Midbrain (tissue), 1 donor: Measurements from ENCODE around the gene SLC10A2.
"Not testable (repeated sequence)": the region's sequence is repeated elsewhere in the genome, so short reads cannot be mapped to it uniquely, and the experiment has no call there.

ENCODE experiments used
- DNase-seq: peaks from one replicate; lab custom pipeline; 2025; lab: John Stamatoyannopoulos, UW

Gene SLC10A2, protein sequence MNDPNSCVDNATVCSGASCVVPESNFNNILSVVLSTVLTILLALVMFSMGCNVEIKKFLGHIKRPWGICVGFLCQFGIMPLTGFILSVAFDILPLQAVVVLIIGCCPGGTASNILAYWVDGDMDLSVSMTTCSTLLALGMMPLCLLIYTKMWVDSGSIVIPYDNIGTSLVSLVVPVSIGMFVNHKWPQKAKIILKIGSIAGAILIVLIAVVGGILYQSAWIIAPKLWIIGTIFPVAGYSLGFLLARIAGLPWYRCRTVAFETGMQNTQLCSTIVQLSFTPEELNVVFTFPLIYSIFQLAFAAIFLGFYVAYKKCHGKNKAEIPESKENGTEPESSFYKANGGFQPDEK

DNA sequence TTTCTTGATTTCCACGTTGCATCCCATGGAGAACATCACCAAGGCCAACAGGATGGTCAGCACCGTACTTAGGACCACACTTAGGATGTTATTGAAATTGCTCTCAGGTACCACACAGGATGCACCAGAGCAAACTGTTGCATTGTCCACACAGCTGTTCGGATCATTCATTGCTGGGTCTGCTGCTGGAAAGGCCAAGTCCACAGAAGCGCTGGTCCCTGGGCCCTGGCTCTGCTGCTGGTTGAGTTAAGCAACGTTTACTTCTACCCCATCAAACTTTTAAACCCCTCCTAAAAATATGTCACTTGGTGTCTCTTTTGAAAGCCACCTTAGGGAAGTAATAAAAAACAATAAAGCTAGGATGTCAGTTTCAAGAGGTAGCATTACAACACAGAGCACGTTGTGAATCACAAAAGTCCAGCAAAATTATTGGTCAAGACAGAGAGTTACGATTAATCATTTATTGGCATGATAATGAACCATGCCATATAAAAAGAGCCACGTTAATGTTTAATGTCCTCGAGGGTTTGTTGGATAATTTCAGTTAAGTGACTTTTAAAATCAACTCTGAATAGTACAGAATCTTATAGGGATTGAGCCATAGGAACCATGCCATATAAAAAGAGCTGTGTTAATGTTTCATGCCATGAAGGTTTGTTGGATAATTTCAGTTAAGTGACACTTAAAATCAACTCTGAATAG, at the start of gene SLC10A2:
Gene SLC10A2, minus strand, starts transcription at position 339 of the 702 bp plus-strand sequence. Its CDS starts 168 bp downstream, at position 171.
- no peak for DNase-seq

DNA sequence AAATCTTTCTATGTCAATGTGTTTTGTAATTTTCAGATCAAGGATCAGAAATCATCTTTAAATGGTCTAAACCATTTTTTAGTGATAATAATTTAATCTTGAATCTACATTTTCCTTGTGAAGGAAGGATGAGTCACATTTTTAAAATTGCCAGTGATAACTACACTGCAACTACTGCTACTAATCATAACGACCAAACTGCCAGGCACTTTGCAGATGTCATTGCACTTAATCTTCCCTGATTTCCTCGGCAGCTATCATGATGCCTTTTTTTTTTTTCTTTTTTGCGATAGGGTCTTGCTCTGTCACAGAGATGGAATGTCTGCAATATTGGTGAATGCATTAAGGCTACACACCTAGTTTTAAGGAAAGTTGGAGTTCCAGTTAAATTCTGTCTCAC, 41.4 kb upstream of the SLC10A2 start:
- no peak for DNase-seq

DNA sequence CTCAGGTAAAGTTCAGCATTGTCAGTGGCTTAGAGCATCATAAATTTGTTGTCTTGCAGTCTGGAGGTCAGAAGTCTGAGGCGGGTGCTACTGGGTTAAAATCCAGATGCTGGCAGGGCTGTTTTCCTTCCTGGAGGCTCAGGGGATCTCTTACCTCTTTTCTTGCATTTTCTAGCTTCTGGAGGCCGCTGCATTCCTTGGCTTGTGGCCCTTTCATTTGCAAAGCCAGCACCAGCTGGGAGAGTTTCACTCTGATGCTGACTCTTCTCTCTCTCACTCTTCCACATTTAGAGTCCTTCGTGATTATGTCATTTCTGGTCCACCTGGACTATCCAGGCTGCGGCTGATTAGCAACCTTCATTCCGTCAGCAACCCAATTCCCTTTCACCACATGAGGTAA, 38.1 kb upstream of the SLC10A2 start:
- no peak for DNase-seq

DNA sequence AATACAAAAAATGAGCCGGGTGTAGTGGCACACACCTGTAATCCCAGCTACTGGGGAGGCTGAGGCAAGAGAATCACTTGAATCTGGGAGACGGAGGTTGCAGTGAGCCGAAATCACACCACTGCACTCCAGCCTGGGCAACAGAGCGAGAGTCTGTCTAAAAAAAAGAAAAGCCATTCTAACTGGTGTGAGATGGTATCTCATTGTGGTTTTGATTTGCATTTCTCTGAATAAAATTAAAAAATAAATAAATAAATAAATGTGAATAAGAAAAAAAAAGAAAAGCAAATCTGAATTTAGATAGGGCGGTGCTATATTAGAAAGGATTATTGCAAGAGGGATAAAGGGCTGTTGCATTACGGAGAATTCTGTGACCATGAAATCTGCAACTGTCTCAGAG, 37.2 kb upstream of the SLC10A2 start:
- DNase-seq = not testable (repeated sequence)

DNA sequence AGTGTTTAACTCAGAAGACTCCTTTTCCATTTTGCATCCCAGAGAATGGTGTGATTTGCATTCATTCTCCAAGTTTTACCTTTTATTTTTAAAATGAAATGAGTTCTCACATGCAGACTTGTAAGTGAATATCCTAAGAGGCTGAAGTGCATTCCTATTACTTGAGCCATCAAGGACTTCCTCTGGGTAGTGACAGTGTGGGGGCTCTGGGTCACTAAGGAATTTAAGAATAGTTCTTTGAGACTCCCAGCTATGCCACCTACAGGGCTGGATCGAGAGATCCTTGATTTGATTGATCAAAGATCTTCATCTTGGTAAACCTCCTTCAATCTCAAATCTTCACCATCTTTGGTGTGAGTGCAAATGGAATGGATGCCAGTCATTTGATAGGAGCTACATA, 36.3 kb upstream of the SLC10A2 start:
- no peak for DNase-seq

DNA sequence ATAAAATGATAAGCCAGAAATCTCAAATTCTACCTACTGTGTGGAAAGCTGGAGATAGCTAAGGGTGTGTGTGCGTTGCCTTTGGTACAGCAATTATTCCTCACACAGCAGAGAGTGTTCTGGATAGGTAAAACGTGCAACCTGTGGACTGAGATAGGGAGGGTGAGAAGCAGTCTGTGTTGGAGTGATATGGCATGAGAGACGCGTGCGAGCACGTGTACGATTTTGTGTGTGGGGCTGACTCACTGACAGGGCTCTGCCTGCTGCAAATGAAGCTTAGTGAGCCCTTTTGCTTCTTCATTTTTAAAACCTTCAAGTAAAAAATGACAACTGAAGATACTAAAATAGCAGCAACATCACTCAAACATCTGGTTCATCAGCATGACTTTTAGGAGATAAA, 35.7 kb upstream of the SLC10A2 start:
- DNase-seq = no peak

DNA sequence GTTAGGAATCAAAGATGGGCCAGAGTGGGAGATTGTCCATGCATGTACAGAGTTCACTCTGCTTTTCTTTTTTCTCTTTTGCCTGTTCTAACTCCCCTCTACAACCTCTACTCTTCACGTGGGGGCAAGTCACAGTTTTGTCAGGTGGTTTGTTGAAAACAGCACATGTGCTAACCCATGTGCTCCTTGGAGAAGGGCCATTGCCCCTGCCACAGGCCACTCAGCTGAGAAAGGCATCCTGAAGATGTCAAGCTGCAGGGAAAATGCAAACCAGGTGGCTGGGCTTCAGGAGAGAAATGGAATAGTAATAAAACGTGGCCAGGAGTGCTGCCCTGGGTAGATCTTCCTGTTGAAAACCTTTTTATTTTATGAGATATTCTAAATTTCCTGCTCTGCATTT, 35.3 kb upstream of the SLC10A2 start:
- DNase-seq = no peak

DNA sequence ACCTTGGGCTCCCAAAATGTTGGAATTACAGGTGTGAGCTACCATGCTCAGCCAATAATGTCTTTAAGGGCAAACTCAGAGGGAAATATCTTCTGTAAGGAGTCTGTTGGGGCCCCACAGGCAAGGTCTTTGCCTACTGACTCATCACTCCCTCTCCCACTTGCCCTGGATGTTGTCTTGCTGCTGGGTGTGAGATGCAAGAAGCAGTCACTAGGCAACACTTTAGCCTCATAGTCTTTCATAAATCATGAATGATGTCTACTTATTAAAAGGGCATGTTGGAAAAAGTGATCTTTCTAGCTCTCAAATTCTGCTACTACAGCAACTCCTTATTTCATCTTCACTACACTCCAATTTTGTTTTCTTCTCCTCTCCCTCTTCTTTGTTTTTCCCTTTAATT, 34.6 kb upstream of the SLC10A2 start:
- no peak for DNase-seq

DNA sequence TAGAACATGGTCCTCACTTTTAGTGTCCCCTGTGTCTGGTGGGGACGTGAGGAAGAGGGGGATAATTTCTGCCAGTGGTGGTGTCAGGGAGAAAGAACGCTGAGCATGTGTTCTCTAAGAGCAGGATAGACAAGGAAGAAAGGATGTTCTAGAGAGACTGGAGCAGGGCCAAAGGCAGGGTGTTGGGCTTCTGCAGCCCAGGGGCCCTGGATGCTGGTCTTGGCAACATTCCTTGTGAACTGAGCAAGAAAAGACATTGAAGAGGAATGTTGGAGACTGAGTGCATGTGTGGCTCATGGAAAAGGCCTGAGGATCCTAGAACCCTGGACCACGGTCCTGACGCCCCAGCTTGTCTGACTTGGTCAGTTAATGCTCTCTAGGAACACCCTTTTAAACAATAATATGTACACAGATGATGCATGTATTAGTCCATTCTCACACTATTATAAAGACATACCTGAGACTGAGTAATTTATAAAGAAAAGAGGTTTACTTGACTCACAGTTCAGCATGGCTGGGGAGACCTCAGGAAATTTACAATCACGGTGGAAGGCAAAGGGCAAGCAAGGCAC, 33.6 kb upstream of the SLC10A2 start:
- DNase-seq = no peak

DNA sequence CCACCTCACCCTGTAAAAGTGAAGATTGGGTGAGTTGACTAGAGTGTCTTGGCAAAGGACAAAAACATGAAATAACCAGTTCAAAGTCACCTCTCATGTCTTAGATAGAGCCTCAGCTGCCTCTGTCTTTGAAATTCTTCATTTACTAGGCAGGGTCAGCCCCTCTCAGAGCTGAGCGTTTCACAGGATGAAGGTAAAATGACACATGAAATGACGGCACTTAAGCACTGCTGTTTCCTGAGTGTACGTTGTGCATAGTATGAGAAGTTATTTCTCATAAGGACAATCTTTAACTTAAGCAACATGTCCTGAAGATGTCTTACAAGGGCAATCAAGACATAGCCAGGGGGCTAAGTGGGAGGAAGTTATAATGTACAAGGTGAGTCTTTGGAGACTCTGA, 32.3 kb upstream of the SLC10A2 start:
- no peak for DNase-seq

DNA sequence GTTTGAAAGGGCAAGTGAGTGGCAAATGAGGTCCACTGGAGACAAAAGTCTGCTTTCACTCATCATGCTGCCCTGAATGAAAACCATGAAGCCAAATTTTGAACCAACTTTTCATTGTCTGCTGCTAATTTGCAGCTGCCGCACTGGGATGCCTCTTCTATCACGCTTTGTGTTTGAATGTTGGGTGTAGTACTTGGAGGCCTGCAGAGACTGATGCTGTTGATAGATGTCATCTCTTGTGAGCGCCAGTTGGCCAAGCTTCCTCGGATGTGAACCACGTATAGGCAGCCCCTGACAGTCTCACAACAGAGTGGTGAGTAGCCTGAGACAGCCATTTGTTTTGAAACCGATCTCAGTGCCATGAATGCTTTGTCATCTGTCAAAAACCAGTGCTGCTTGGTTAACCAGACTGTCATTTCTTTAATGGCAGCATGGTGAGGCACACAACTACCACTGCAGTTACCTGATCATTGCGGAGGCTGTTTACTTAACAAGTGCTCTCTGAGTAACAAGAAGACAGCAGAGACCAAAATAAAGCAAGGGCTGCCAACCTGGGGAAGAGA, 31.2 kb upstream of the SLC10A2 start:
- peak; percentile 71 for DNase-seq

DNA sequence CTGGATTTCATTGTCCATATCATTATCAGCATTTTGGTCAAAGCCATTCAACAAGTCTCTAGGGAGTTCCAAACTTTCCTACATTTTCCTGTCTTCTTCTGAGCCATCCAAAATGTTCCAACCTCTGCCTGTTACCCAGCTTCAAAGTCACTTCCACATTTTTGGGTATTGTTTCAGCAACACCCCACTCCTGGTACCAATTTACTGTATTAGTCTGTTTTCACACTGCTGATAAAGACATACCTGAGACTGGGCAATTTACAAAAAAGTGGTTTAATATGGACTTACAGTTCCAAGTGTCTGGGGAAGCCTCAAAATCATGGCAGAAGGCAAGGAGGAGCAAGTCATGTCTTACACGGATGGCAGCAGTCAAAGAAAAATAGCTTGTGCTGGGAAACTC, 27.4 kb upstream of the SLC10A2 start:
- not testable (repeated sequence) for DNase-seq

DNA sequence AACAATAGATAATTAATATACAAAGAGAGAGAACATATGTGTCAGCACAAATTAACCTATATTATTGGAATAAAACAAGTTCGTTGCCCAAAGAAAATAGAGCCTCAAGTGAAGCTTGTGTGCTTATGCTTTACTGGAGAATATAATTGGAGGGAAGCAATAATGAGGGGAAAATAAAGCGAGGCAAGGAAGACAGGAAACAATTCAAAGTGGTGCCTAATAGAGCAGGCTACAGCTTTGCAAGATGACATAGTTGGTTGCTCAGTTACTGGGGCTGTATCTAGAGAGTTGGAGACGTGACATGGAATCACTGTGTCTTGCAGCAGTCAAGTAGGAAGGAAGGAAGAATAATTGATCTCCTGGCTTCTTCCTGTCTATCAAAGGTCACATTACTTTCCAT, 21.1 kb upstream of the SLC10A2 start:
- no peak for DNase-seq

DNA sequence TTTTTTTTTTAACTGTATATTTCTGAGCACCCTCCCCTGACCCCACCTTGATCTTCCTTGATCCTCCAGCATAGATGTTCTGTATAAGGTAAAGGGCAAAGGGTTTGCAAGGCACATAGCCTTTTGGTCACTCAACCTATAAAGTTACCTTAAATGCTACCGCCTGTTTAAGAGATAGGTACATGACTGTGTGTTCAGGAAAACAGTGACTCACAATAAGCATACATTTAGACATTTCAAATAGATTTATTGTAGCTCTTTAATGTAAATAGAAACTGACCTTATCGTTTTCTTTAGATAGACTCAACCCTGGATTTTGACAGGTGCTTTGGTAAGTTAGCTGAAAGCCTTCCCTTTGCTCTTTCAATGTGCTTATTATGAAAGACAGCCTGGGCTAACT, 15.2 kb upstream of the SLC10A2 start:
- DNase-seq = no peak

DNA sequence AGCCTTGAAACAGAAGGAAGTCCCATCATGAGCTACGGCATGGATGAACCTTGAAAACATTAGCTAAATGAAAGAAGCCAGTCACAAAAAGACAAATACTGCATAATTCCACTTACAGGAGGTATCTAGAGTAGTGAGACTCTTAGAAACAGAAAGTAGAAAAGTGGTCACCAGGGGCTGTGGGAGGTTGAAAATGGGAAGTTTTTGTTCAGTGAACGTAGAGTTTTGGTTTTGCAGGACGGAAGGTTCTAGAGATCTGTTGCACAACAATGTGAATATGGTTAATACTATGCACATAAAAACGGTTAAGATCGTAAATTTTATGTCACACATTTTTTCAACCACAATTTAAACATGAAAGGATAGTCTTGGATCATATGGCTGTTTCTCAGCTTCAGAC, 11.9 kb upstream of the SLC10A2 start:
- no peak for DNase-seq

DNA sequence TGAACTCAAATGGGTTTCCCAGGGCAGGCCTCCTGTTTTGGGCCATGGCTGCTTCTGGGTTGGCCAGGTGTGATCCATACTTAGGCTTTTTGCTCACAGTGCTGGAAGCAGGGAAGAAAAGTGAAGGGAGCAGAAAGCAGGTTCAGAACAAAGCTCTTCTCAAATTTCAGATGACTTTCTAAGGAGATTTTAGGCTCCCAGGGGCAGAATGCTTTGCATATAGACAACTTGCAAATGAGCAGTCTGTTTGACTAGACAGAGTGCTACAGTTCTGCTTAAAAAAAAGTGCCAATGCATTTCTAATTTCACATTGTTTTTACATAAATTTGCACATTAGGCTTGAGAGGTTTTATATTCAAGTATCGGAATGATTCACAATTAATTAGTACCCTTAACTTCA, 2.6 kb upstream of the SLC10A2 start:
- no peak for DNase-seq

DNA sequence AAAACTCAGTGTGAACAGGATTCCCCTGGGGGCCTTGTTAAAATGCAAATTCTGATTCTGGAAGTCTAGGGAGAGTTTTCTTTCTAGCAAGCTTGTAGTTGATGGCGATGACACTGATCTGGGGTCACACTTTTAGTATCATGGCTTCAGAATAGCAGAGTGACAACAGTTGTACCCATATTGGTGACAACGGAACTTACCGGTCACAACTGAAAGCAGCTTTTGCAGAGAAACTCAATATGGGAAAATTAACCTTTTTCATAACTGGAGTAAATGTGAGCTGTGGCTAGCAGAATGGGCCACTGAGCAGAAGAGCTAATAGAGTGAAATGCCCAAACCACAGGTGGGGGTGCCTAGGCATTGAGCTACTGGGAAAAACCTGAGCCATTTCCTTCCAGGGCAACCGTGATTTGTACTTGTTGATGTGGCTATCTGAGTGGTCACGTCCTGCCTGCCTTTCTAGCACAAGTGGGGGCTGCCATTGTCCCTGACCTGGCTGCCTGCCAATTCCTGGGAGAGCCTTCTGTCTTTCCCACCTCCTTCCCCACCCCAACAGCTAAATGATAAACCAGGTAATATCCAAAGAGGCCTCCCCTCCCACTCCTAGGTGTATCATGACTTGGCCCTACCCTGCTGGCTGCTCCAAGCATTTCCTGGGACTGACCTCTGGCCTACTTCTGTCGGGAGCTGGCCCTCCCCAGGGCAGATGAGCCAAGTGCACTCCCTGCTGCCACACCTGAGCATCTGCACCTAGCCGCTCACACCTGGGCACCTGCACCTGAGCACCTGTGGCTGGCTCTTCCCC, 1.7 kb upstream of the SLC10A2 start:
- no peak for DNase-seq

DNA sequence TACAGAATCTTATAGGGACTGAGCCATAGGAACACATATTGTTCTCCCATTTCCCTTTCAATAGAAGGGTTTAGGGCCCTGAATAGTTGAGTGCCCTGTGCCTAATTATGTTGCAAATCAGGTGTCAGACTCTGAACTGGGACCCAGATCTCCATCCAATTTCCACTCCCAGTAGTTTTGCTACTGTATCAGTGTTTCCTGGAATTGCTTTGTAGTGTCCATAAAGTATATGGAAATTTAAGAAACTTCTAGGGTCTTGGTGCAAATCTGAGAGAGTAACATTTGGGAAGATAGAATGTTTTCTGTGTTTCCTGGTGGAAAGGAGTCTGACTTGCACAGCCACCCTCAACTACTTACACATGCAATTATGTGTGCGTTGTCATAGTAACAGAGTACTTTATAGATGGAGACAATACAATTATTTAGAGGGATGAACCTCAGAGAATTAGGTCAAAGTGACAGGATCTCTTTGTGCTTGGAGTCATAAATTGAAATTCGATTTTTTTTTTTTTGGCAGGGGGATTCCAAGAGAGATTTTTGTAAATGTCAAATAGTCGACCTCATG, 646 bp upstream of the SLC10A2 start:
- DNase-seq = no peak

DNA sequence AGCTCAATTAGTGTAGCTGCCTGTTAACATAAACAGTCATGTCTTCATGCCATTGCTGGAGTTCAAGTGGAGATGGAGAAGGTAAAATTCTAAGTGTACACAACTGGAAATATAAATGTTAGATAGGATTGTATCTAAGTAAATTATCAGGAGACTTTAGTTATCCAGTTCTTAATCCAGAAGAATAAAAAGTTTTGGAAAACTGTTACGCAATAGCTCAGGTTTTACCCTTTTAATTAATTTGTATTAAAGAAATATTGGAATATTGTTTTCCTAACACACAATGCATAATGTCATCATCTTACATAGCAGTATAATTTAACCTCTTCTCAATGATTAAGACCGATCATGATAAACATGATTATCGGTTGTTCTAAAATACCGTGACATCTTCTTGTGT, 2.8 kb downstream of the SLC10A2 start:
- no peak for DNase-seq

DNA sequence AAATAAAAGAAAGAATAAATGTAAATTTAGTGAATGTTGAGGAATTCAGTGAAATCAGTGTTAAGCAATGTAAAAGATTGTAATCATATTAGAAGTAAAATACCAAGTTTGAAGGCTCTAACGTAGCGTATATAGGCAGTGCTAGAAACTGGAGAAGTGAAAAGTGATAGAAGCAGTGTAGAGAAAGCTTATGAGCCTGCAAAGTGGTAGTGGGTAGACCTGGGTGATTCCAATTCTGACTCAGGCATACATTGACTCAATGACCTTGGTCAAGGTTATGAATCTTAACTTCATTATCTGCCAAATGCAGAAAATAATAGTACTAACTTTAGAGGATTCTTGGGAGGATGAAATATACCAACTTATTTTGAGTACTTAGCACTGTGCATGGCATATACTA, 4.1 kb downstream of the SLC10A2 start:
- no peak for DNase-seq

DNA sequence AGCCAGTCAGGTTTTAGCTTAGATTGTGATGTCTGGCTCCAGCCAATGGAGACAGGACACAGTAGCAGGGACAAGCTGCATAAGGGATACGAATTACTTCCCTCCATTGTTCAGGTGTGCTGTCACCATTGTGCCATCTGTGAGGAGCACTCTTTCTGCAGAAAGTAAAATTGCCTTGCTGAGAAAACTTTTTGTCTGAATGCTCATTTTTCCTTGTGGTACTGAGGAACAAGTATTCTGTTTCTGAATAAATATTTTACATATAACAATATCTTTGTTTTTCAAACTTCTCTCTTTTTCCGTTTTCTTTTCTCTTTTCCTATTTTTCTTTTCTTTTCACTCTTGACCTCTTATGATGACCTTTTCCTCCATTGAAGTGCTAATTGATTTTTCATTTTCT, 10.2 kb downstream of the SLC10A2 start:
- no peak for DNase-seq

DNA sequence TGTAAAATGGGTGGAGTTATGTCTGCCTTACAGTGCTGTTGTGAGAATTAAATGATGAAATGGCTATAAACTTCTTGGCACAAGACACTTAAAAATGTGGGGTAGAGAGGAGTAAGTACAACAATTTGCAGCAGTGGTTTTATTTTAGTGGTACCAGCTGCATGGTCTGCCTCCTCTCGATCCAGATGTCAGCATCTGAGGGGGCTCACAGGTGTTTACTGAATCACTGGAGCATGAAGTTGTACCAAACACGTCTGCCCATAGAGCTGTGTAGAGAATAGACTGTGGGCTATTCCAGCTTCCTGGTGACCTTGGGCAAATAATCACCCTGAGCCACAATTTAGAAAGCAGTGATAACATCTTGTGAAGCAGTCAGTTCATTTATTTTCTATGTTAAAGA, 11.1 kb downstream of the SLC10A2 start:
- DNase-seq = no peak
